HG03064 (cell line): ENCODE results near the gene PRKCH.

Experiments used
- ATAC-seq: cut with Tn5 transposase; IDR thresholded peaks from one replicate; pipeline ENCODE4 v1.9.1; 2021; ENCODE audit warnings: low read depth; ENCODE audit not compliant: unreplicated experiment

PRKCH gene

GRCh38 chr14:61575126-61575525 lies 253.7 kb downstream of the PRKCH start:
- no peak for ATAC-seq

GRCh38 chr14:61575551-61576150 lies 254.3 kb downstream of the PRKCH start:
- ATAC-seq: no peak

GRCh38 chr14:61577506-61577931 lies 256.1 kb downstream of the PRKCH start:
- no peak for ATAC-seq

GRCh38 chr14:61578745-61579144 lies 257.4 kb downstream of the PRKCH start:
- ATAC-seq: no peak

- no peak for ATAC-seq
Observed at GRCh38 chr14:61581340-61581739, 260.0 kb downstream of the PRKCH start.

- no peak for ATAC-seq
Observed at GRCh38 chr14:61581955-61582615, 260.7 kb downstream of the PRKCH start.

GRCh38 chr14:61582815-61583214 lies 261.4 kb downstream of the PRKCH start:
- no peak for ATAC-seq

- no peak for ATAC-seq
Observed at GRCh38 chr14:61584331-61584741, 263.0 kb downstream of the PRKCH start.

GRCh38 chr14:61585598-61586543 lies 264.5 kb downstream of the PRKCH start:
- ATAC-seq: no peak

GRCh38 chr14:61586544-61587055 lies 265.2 kb downstream of the PRKCH start:
- ATAC-seq: no peak

- no peak for ATAC-seq
Observed at GRCh38 chr14:61587081-61587713, 265.8 kb downstream of the PRKCH start.

- no peak for ATAC-seq
Observed at GRCh38 chr14:61588419-61588901, 267.1 kb downstream of the PRKCH start.

- no peak for ATAC-seq
Observed at GRCh38 chr14:61589691-61590581, 268.6 kb downstream of the PRKCH start.

GRCh38 chr14:61591862-61592261 lies 270.5 kb downstream of the PRKCH start:
- no peak for ATAC-seq

GRCh38 chr14:61593330-61593729 lies 272.0 kb downstream of the PRKCH start:
- no peak for ATAC-seq

GRCh38 chr14:61596990-61597389 lies 275.6 kb downstream of the PRKCH start:
- ATAC-seq: no peak

GRCh38 chr14:61598980-61599379 lies 277.6 kb downstream of the PRKCH start:
- ATAC-seq: no peak

- no peak for ATAC-seq
Observed at GRCh38 chr14:61599942-61600341, 278.6 kb downstream of the PRKCH start.
